Measurements from ENCODE around the gene TSPEAR. TPM values are rescaled to one million over a fixed set of nuclear protein-coding genes. Genes with fewer than 3 reads are reported as not detected.

TSPEAR gene
- total RNA-seq, 1 donor from 2014 or later = 0.06 TPM

- no peak for DNase-seq (ENCODE audit: low spot score)
Measured at GRCh38 chr21:44471341-44471740, 240.0 kb downstream of the TSPEAR start.

- no peak for DNase-seq (ENCODE audit: low spot score)
Measured at GRCh38 chr21:44467859-44468195, 243.5 kb downstream of the TSPEAR start.

- DNase-seq (ENCODE audit: low spot score) = no peak
Measured at GRCh38 chr21:44466996-44467858, 244.1 kb downstream of the TSPEAR start.

GRCh38 chr21:44466351-44466954, 244.9 kb downstream of the TSPEAR start:
- DNase-seq (ENCODE audit: low spot score) = no peak

- DNase-seq (ENCODE audit: low spot score) = no peak
Measured at GRCh38 chr21:44464351-44464750, 247.0 kb downstream of the TSPEAR start.

- no peak for DNase-seq (ENCODE audit: low spot score)
Measured at GRCh38 chr21:44463724-44464123, 247.6 kb downstream of the TSPEAR start.

GRCh38 chr21:44462834-44463200, 248.6 kb downstream of the TSPEAR start:
- DNase-seq (ENCODE audit: low spot score) = no peak

GRCh38 chr21:44462086-44462833, 249.1 kb downstream of the TSPEAR start:
- DNase-seq (ENCODE audit: low spot score) = no peak

- no peak for DNase-seq (ENCODE audit: low spot score)
Measured at GRCh38 chr21:44461464-44462001, 249.8 kb downstream of the TSPEAR start.

- DNase-seq (ENCODE audit: low spot score) = no peak
Measured at GRCh38 chr21:44461005-44461404, 250.4 kb downstream of the TSPEAR start.

GRCh38 chr21:44460441-44460755, 251.0 kb downstream of the TSPEAR start:
- DNase-seq (ENCODE audit: low spot score) = no peak

GRCh38 chr21:44459712-44460440, 251.5 kb downstream of the TSPEAR start:
- no peak for DNase-seq (ENCODE audit: low spot score)

- no peak for DNase-seq (ENCODE audit: low spot score)
Measured at GRCh38 chr21:44458971-44459711, 252.2 kb downstream of the TSPEAR start.

- DNase-seq (ENCODE audit: low spot score) = no peak
Measured at GRCh38 chr21:44456915-44457736, 254.2 kb downstream of the TSPEAR start.

- DNase-seq (ENCODE audit: low spot score) = no peak
Measured at GRCh38 chr21:44456214-44456914, 255.0 kb downstream of the TSPEAR start.

- no peak for DNase-seq (ENCODE audit: low spot score)
Measured at GRCh38 chr21:44455524-44456213, 255.7 kb downstream of the TSPEAR start.

- peak; percentile 74 for DNase-seq (ENCODE audit: low spot score)
Measured at GRCh38 chr21:44454747-44455523, 256.4 kb downstream of the TSPEAR start, which contains the start of gene LRRC3. LRRC3 (plus strand) TSS chr21:44455510; CDS start chr21:44456645, 1,135 bp downstream.

GRCh38 chr21:44454058-44454457, 257.3 kb downstream of the TSPEAR start:
- no peak for DNase-seq (ENCODE audit: low spot score)
